HL-60 (cell line): ENCODE results near the gene ZNF566.

Source experiments
- DNase-seq, 2 experiments: peaks; one replicate each; pipeline ENCODE4 v3.0.0-alpha.2; 2010 to 2020; ENCODE audit warnings: low read depth in 1 of 2, low spot score in 1 of 2
- H3K27ac ChIP-seq: fragments of 250-450 bp; sonication (Bioruptor Pico); replicated peaks from 2 replicates; pipeline ENCODE4 v1.5.1; 2020; ENCODE audit warnings: mild to moderate bottlenecking, moderate library complexity
- H3K27me3 ChIP-seq: fragments of 250-450 bp; sonication (Bioruptor Pico); 2 replicates; pipeline ENCODE4 v1.5.1; 2021; ENCODE audit warnings: mild to moderate bottlenecking, moderate library complexity; ENCODE audit not compliant: insufficient read depth, poor library complexity, severe bottlenecking
- H3K4me3 ChIP-seq: replicated peaks from 2 replicates; pipeline ENCODE4 v1.5.1; 2011; ENCODE audit warnings: mild to moderate bottlenecking, control low read depth, low read length; ENCODE audit not compliant: insufficient read depth
- CTCF ChIP-seq: IDR thresholded peaks from one replicate; pipeline ENCODE4 v1.5.1; 2011; ENCODE audit warnings: low read length, control low read depth, inconsistent platforms; ENCODE audit not compliant: insufficient read depth
- GABPA ChIP-seq: IDR thresholded peaks from 2 replicates; pipeline ENCODE4 v1.6.1; 2012; ENCODE audit warnings: low read depth
- POLR2AphosphoS5 ChIP-seq: IDR thresholded peaks from 2 replicates; pipeline ENCODE4 v1.6.1; 2012; ENCODE audit warnings: low read depth
- SPI1 ChIP-seq: IDR thresholded peaks from 2 replicates; pipeline ENCODE4 v1.6.1; 2012; ENCODE audit warnings: low read depth, mild to moderate bottlenecking, borderline replicate concordance
- TF ChIP-seq, protein P1 (sequence below): IDR thresholded peaks from 2 replicates; pipeline ENCODE4 v1.6.1; 2012; ENCODE audit warnings: low read depth; ENCODE audit not compliant: insufficient replicate concordance

The ZNF566 gene

DNA sequence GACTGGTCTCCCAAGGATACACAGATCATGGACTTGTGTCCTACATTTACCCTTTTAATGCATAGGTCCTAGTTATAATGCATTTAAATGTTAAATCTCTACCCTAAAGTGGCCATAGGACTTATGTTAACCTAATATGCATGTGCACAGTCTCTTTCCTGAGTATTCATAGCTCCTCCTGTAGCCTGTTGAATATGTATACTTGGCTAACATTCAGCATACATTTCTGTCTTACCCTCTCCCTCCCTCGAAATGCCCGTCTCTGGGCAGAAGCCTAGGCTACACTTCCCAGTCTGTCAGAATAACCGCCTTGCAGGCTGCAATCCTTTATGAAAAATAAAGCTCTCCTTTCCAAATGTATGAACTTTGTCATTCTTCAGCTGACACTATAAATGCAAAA lies 84.9 kb downstream of the ZNF566 start:
- H3K27me3 ChIP-seq: no peaks in the 10 kb centered on the region
- TF ChIP-seq CTCF (no peak), SPI1 (no peak), GABPA (no peak), POLR2AphosphoS5 (no peak)
- TF ChIP-seq, protein P1, sequence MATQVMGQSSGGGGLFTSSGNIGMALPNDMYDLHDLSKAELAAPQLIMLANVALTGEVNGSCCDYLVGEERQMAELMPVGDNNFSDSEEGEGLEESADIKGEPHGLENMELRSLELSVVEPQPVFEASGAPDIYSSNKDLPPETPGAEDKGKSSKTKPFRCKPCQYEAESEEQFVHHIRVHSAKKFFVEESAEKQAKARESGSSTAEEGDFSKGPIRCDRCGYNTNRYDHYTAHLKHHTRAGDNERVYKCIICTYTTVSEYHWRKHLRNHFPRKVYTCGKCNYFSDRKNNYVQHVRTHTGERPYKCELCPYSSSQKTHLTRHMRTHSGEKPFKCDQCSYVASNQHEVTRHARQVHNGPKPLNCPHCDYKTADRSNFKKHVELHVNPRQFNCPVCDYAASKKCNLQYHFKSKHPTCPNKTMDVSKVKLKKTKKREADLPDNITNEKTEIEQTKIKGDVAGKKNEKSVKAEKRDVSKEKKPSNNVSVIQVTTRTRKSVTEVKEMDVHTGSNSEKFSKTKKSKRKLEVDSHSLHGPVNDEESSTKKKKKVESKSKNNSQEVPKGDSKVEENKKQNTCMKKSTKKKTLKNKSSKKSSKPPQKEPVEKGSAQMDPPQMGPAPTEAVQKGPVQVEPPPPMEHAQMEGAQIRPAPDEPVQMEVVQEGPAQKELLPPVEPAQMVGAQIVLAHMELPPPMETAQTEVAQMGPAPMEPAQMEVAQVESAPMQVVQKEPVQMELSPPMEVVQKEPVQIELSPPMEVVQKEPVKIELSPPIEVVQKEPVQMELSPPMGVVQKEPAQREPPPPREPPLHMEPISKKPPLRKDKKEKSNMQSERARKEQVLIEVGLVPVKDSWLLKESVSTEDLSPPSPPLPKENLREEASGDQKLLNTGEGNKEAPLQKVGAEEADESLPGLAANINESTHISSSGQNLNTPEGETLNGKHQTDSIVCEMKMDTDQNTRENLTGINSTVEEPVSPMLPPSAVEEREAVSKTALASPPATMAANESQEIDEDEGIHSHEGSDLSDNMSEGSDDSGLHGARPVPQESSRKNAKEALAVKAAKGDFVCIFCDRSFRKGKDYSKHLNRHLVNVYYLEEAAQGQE: no peak
- DNase-seq: no peak

DNA sequence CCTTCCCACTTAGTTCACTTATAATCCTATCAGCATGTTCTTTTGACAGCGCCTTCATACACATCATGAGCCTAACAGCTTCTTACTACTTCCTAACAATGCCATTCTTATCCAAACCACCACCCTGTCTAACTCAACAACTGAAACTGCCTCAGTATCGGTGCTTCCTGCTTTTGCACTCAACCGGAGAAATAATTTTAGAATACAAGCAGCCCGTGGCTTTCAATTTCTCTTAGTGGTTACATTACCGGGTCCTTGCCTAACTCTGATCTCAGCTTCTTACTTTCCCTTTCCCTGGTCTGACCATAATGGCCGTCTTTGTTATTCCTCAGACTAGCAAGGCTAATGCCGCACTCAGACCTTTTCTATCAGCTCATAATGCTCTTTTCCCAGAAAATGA lies 87.9 kb downstream of the ZNF566 start:
- Histone ChIP-seq H3K4me3 (no peak overlapping the region), H3K27ac (no peak overlapping the region), H3K27me3 (no peaks in the 10 kb centered on the region)
- no peak for TF ChIP-seq GABPA
- TF ChIP-seq, protein P1: no peak
- DNase-seq: no peak

More for the DNA sequence above, 84.9 kb downstream of the ZNF566 start:
- no peak overlapping the region for H3K4me3 ChIP-seq
- H3K27ac ChIP-seq: no peak overlapping the region

GRCh38 chr19:36398571-36398970 lies 90.8 kb downstream of the ZNF566 start:
- peak in 1 of 2 experiments; percentile 9 for DNase-seq
- TF ChIP-seq SPI1: no peak
- no peak for TF ChIP-seq GABPA
- no peak for TF ChIP-seq CTCF
- no peak for TF ChIP-seq POLR2AphosphoS5
- TF ChIP-seq, protein P1: no peak
- H3K4me3 ChIP-seq: no peak overlapping the region
- no peaks in the 10 kb centered on the region for H3K27me3 ChIP-seq
- H3K27ac ChIP-seq: no peak overlapping the region
